ENCODE measurements around the gene C2orf92.
"Not testable (repeated sequence)": the region's sequence is repeated elsewhere in the genome, so short reads cannot be mapped to it uniquely, and the experiment has no call there.

Gene C2orf92

GRCh38 chr2:97677480-97677879, 8.0 kb downstream of the C2orf92 start:
- no peak overlapping the region for H3K4me3 ChIP-seq (ENCODE audit: low read depth, low read length)
- no peak for DNase-seq (ENCODE audit: low read depth)
- no peak for TF ChIP-seq CTCF (IDR thresholded peaks at IDR 0.05; ENCODE audit: low read depth, low read length, missing control alignments)

GRCh38 chr2:97678298-97678697, 8.8 kb downstream of the C2orf92 start:
- no peak for DNase-seq (ENCODE audit: low read depth)
- no peak overlapping the region for H3K4me3 ChIP-seq (ENCODE audit: low read depth, low read length)
- TF ChIP-seq CTCF (IDR thresholded peaks at IDR 0.05; ENCODE audit: low read depth, low read length, missing control alignments): no peak

GRCh38 chr2:97687235-97687634, 17.7 kb downstream of the C2orf92 start:
- DNase-seq (ENCODE audit: low read depth); H3K4me3 ChIP-seq (ENCODE audit: low read depth, low read length): not testable (repeated sequence)

GRCh38 chr2:97688062-97688827, 18.7 kb downstream of the C2orf92 start:
- DNase-seq (ENCODE audit: low read depth): no peak
- no peak for TF ChIP-seq CTCF (IDR thresholded peaks at IDR 0.05; ENCODE audit: low read depth, low read length, missing control alignments)
- no peak overlapping the region for H3K4me3 ChIP-seq (ENCODE audit: low read depth, low read length)

- DNase-seq (ENCODE audit: low read depth): no peak
- TF ChIP-seq CTCF (IDR thresholded peaks at IDR 0.05; ENCODE audit: low read depth, low read length, missing control alignments): no peak
- no peak overlapping the region for H3K4me3 ChIP-seq (ENCODE audit: low read depth, low read length)
Observed at GRCh38 chr2:97691166-97691565, 21.7 kb downstream of the C2orf92 start.

- DNase-seq (ENCODE audit: low read depth): no peak
- no peak for TF ChIP-seq CTCF (IDR thresholded peaks at IDR 0.05; ENCODE audit: low read depth, low read length, missing control alignments)
Observed at GRCh38 chr2:97693476-97693875, 24.0 kb downstream of the C2orf92 start.

GRCh38 chr2:97695744-97696143, 26.2 kb downstream of the C2orf92 start:
- no peak overlapping the region for H3K4me3 ChIP-seq (ENCODE audit: low read depth, low read length)
- no peak for DNase-seq (ENCODE audit: low read depth)
- no peak for TF ChIP-seq CTCF (IDR thresholded peaks at IDR 0.05; ENCODE audit: low read depth, low read length, missing control alignments)

More at GRCh38 chr2:97693476-97693875, 24.0 kb downstream of the C2orf92 start:
- H3K4me3 ChIP-seq (ENCODE audit: low read depth, low read length): no peak overlapping the region
